ENCODE measurements around the gene SNRPF. TPM values are rescaled to one million over a fixed set of nuclear protein-coding genes. Genes with fewer than 3 reads are reported as not detected.

The SNRPF gene
- total RNA-seq, 1 donor from 2014 or later, result 10.1 TPM

DNA sequence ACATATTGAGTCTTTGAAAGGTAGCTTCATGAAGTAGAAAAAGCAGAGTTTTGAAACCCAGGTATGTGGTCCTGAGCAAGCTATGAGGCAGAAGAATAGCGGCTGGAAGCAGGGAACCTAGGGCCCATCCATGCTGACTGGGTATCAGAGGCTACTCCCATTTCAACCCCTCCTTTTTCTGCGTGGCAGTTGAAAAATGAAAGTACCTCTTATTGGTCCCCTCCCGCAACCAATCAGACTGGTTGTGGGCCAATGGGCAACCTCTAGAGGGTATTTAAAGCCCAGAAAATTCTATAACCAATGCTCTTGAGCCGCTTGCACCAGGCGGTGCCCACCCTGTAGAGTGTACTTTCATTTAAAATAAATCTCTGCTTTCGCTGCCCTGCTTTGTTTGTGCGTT lies 1.6 kb upstream of the SNRPF start:
- no peak for DNase-seq (ENCODE audit: low spot score)
- intact Hi-C loops (cut with DNase I), result no loop called here

DNA sequence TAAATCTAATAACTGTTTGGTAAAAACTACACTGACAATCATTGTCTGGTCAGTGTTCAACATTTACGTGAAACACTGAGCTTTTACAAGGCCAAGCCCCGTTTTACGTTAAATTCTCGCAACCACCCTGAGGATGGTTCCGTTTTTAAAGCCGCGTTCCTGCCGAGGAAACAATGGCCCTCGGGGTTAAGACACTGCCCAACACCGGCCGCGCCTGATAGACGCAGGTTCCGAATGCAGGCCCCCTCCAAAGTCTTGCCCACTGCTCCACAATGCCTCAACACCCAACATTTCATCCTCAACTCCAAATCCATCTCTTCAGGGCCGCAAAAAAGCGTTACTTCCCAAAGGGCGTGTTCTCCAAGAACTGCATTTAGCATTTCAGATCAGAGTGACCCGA lies 953 bp upstream of the SNRPF start:
- intact Hi-C loops (cut with DNase I), result no loop called here
- DNase-seq (ENCODE audit: low spot score), result no peak

DNA sequence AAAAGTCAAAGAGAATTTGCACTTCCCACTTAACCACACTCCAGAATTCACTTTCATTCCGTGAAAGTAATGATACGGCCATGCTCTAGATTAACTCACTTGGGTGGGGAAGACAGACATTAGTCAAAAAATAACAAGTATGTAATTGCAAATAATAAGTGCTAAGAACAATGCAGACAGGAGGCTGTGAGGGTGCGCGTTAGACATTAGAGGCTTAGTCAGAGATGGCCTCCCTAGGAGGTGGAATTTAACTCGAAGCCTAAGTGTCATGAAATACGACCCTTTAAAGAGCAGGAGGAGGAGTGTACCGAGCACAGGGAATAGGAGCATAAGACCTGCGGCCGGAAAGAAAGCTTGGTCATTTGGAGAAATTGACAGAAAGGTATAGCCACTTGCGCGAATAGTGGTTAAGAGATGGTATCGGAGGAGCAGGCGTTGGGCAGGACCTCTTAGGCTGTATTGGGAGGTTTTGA lies 628 bp downstream of the SNRPF start:
- no peak for DNase-seq (ENCODE audit: low spot score)
- intact Hi-C loops (cut with DNase I), result no loop called here

DNA sequence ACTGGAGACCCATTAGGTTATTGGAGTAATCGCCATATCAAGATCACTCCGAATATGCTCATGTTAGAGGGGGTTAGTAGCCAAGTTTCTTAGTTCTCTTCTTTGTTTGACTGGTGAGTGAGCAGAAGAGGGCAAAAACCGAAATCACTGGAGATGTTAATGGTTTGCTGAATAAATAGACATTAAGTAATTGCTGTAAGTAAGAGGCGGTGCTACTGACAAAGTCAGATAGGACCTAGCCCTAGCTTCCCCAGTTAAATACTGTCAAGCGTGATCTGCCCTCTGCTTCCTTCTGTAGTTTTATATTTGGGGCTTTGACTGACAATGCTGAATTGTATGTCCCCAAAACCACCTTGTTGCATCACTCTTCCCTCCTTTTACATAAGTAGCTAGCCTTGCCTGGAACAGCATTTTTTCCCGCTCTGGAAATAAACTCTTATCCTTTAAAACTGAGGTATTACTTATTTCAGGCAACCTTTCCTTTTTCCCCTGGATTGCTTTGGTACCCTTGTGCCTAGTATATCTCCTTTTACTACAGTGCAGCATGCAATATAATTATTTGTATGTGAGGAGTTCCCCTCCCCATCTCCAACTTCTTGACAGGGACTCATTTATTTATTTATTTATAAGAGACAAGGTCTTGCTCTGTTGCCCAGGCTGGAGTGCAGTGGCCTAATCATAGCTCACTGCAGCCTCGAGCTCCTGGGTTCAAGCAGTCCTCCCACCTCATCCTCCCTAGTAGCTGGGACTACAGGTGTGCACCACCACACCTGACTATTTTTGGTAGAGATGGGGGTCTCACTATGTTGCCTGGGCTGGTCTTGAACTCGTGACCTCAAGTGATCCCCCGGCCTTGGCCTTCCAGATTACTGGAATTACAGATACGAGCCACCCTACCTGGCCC lies 1.4 kb downstream of the SNRPF start:
- no peak for DNase-seq (ENCODE audit: low spot score)
- intact Hi-C loops (cut with DNase I), result no loop called here

DNA sequence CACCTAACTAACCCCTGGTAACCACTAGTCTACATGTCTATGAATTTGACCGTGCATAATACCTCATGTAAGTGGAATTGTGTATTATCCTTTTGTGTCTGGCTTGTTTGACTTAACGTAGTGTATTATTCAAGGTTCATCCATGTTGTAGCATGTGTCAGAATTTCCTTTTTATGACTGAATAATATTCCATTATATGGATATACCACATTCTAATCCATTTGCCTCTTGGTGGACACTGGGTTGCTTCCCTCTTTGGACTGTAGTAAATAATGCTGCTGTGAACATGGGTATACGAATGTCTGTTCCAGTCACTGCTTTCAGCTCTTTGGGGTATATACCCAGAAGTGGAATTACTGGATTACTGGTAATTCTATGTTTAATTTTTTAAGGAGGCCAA lies 3.3 kb downstream of the SNRPF start:
- intact Hi-C loops (cut with DNase I), result no loop called here
- no peak for DNase-seq (ENCODE audit: low spot score)

DNA sequence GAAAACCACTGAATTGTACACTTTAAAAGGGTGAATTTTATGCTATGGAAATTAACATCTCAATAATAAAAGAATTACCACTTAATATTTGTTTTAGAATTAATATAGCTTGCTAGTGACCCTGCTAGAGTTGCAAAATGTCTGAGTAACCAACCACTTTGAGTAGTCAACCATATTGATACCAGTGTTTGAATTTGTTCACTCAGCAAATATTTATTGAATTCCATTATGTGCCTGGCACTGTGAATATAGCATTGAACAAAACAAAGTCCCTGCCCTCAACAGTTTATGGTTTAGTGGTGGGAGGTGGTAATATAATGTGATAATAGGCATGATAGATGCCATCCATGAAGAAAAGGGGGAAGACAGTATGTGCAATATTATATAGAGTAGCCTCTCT lies 4.6 kb downstream of the SNRPF start:
- no peak for DNase-seq (ENCODE audit: low spot score)
- intact Hi-C loops (cut with DNase I), result no loop called here

DNA sequence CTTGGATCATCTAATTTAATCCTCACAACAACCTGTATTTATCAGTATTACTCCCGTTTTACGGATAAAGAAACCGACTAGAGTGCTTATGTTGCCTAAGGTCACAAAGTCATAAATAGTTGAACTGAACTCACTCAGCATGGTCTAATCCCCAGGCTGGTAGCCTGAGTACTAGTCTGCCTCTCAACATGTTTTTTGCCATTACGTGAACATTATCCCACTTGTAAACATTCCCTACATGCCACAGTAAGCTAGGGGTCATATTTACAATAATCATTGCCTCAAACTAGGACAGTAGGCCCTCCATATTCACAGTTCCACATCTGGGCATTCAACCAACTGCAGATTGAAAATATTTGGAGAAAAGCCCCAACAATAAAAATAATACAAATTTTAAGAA lies 12.1 kb downstream of the SNRPF start:
- DNase-seq (ENCODE audit: low spot score), result no peak
- intact Hi-C loops (cut with DNase I), result no loop called here

DNA sequence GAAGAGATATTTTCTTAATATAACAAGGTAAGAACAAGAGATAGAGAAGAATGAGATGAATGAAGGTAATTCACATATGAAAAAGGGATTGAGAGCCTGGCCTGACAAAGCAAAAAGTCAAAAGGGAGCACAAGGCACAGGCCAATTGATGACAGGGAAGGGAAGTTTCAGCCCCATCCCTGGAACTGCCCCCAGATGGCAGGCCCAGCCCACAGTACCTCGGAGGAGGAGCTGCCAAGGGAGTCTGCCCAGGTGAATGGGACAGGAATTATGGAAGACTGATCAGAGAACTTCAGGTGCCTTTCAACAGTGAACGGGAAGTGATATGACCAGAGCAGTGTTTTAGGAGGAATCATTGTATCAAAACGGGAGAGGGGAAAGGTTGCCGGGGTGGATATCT lies 15.7 kb downstream of the SNRPF start:
- DNase-seq (ENCODE audit: low spot score), result no peak
- intact Hi-C loops (cut with DNase I), result no loop called here

DNA sequence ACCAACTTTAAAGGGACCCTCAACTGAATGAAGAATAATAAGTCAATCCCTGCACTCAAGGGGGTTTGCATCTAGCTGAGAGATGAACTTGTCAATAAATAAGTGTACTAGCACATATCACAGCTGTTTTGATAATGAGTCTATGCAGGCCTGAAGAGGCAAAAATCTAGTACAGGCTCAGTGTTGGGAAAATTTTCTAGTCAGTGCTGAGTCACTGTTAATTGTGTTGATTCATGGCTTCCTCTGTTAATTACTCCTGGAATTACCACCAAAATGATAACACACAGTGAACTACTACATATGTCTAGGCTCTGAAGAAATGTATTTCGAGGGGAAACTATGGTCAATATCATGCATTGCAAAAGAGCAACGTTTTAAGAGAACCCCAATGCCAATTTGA lies 18.9 kb downstream of the SNRPF start:
- intact Hi-C loops (cut with DNase I), result no loop called here
- DNase-seq (ENCODE audit: low spot score), result no peak

DNA sequence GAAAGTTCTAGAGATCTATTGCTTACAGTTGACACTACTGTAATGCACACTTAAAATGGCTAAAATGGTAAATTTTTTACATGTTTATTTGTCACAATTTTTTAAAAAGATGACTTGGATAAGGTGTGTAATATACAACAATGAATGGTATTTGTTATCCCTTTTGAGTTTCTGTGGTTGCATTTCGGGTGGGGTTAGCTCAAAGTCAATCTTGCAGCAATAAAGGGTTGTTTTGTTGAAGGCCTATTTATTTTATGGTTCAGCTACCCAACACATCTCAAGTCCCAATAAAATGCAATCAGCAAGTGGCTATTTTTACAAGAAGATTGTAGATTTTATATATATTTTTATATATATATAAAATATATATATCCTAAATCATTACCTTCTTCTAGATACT lies 22.1 kb downstream of the SNRPF start:
- intact Hi-C loops (cut with DNase I), result no loop called here
- no peak for DNase-seq (ENCODE audit: low spot score)

DNA sequence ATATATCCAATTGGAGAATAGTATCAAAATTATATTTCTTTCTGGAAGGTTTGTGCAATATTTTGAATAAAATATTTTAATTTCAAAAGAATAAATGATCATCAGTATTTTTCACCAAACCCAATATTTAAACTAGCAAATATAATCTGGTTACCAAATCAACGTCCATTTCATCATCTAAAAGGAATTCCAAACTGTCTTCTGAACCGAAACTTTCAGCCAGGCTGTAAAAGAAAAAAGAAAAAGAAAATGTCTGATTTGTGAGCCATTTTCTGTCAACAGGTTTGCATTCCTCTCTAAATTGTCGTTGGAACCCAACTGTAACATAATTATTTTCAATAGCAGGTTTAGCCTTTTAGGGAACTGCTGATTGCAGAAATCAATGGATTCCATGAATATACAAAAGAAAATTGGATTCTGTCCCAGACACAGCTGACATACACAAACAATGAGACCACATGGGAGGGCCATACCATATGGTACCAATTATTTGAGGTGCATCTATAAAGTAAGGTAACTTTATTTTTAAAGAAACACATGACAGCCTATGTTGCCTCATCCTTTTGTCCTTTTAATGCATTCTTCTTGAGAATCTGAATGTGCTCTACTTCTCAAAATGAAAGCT lies 22.7 kb downstream of the SNRPF start:
- no peak for DNase-seq (ENCODE audit: low spot score)
- intact Hi-C loops (cut with DNase I), result no loop called here

DNA sequence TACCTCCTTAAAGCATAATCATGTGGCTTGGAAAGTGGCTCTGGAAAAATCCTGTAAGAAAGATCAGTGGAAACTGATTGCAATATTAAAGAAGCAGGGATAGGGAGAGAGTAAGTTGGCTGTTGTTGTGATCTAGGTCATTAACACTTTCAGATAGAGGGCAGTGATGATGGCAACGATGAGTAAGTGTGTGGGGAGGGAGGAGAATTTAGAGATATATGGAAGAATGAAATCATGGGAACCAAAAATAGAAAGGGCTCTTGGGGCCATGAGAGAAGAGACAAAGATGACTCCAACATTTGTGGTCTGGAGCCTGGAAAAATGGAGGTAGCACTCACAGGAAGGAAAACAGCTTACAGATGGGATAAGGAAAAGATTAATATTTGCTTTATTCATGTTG lies 23.3 kb downstream of the SNRPF start:
- DNase-seq (ENCODE audit: low spot score), result no peak
- intact Hi-C loops (cut with DNase I), result no loop called here

DNA sequence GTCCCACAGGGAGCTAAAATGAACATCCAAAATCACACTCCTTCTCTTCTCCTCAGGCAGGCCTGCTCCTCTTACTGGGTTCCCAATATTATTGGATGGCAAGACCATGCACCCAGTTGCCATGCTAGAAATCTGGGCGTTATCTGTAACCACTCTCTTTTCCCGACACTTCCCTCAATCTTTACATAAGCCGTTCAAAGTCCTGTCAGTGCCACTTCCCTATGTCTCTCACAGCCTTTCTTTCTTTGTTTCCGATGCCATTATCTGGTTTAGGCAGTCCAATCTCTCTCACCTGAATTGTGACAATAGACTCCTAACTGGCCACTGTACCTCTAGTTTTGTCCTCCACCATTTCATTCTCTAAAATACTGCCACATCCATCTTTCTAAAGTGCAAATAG lies 24.1 kb downstream of the SNRPF start:
- DNase-seq (ENCODE audit: low spot score), result no peak
- intact Hi-C loops (cut with DNase I), result no loop called here

DNA sequence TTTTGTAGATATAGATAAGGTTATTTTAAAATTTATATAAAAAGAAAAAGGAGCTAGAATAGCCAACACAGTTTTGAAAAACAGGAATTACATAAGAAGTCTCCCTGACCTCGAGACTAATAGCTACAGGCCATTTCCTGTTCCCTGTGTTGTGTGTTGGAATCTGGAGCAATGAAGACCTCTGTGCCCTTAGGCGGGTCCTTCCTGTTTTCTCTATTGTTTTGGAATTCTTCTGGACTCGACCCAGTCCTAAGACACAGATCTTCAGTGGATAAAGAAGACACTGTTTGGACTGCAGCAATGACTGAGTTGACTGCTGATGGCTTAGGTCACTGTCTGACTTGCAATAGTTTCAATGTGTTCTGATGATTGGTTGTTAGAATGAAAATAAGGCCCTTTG lies 26.2 kb downstream of the SNRPF start:
- DNase-seq (ENCODE audit: low spot score), result no peak
- intact Hi-C loops (cut with DNase I), result no loop called here

DNA sequence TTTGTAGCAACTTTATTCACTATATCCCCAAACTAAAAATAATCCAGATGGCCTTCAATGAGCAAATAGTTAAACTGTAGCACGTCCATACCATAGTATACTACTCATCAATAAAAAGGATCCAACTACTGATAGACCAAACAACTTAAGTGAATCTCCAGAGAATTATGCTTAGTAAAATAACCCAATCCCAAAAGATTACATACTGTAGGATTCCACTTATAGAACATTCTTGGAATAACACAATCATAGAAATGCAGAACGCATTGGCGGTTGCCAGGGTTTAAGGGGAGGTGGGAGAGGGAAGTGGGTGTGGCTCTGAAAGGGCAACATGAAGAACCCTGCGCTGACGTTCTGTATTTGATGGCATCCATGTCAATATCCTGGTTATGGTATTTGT lies 28.6 kb downstream of the SNRPF start:
- intact Hi-C loops (cut with DNase I), result no loop called here
- DNase-seq (ENCODE audit: low spot score), result no peak

DNA sequence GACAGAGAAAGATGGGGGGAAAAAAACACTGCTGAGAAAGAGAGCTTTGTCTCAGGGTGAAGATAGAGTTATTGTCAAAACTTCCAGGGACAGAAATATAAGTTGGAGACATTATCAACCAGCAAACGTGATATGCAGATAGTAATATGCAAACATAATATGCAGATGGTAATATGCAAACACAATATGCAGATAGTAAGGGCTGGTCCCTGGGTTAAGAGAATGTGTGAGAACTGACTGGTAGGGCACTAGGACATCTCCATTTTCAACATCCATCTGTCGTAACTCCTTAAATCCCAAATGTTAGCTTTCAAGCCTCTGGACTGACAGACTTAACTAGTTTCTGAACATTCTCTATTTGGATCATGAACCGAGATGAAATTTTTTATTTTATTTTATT lies 32.2 kb downstream of the SNRPF start:
- DNase-seq (ENCODE audit: low spot score), result no peak
- intact Hi-C loops (cut with DNase I), result no loop called here

DNA sequence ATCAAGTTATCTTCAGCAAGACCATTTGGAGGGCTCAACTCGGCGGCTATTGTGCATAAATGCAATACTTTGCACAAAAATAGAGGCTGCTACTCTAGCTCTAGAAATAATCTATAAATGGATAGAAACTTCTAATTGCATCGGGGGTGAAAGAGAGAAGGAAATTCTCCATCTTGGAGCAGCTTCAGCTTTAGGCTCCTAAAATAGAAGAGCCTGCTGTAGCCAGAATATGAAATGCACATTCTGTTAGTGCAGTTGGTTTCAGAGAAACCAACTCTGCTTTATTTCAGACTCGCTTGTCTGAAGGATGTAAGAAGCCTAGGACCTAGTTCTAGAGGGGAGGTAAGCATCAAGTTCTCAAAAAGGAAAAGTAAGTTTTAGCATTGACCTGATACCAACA lies 38.1 kb downstream of the SNRPF start:
- no peak for DNase-seq (ENCODE audit: low spot score)
- intact Hi-C loops (cut with DNase I), result no loop called here

DNA sequence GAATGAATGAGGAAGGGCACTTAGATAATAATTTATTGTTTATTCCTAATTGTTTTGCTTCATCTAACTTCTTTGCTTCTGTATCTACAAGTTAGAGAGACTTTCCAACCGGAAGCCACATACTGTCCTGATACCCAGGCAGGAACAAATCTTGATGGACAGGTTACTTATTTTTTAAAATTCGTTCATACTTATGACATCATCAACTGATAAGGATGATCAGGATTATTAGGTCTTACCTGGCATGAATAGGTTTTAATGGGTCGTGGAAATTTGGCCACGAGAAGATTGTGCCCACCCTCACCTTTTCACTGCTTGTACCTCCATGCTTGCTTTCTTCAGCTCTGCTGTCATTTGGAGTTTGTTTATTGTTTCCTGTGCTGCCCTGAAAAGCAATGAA lies 39.3 kb downstream of the SNRPF start:
- intact Hi-C loops (cut with DNase I), result no loop called here

DNA sequence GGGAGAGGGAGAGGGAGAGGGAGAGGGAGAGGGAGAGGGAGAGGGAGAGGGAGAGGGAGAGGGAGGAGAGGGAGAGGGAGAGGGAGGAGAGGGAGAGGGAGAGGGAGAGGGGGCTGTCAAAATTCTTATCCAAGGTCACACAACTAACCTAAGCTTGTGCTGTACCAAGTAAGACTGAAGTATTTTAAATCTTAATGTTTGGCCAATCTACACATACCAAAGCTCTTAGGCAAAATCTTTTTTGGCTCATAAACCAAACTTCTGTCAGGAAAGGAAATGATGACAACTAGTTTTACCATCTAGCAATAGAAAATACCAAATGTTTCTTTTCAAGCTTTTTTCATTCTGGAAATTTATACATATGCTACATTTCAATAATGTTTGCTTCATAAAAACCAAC lies 49.8 kb downstream of the SNRPF start:
- intact Hi-C loops (cut with DNase I), result no loop called here
- DNase-seq (ENCODE audit: low spot score), result no peak

More for the DNA sequence above, 39.3 kb downstream of the SNRPF start:
- DNase-seq (ENCODE audit: low spot score), result no peak

DNA sequence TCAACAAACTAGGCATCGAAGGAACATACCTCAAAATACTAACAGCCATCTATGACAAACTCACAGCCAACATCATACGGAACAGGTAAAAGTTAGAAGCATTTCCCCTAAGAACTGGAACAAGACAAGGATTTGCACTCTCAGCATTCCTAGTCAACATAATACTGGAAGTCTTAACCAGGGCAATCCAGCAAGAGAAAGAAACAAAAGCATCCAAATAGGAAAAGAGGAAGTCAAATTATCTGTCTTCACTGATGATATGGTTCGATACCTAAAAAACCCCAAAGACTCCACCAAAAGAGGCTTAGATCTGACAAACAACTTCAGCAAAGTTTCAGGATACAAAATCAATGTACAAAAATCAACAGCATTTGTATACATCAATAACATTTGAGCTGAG lies 51.1 kb downstream of the SNRPF start:
- DNase-seq (ENCODE audit: low spot score), result no peak

More for the DNA sequence above, 51.1 kb downstream of the SNRPF start:
- intact Hi-C loops (cut with DNase I), result no loop called here
